A673 (cell line): ENCODE measurements around the gene CHTOP.

Source experiments
- CTCF ChIP-seq: fragments of 300-800, 200-600 bp; sonication (generic); conservative IDR thresholded peaks from 2 replicates; pipeline ENCODE4 v1.5.1; 2017; ENCODE audit warnings: low read depth, mild to moderate bottlenecking, antibody characterized with exemption, low read length, moderate library complexity, mixed read lengths
- EZH2 ChIP-seq: fragments of 200-600 bp; sonication (generic); IDR thresholded peaks from 2 replicates; pipeline ENCODE4 v1.6.1; 2017; ENCODE audit warnings: borderline replicate concordance, low read depth, mild to moderate bottlenecking, mixed read lengths, antibody characterized with exemption, low read length; ENCODE audit not compliant: poor library complexity, severe bottlenecking

- no peak for TF ChIP-seq EZH2
- no peak for TF ChIP-seq CTCF
These were observed 9.2 kb downstream of the CHTOP start for GRCh38 chr1:153643100-153643499.
